Caco-2 (cell line): ENCODE data around the gene MAX. TPM values are rescaled to one million over a fixed set of nuclear protein-coding genes. Genes with fewer than 3 reads are reported as not detected.
A peak's percentile ranks its signal among the peaks of the same experiment; 100 is the strongest.

Source experiments
- BruUV-seq: library from RNA; stranded (reverse); fragments of 400-500 nt; replicated peaks from 2 replicates; lab custom pipeline; 2021; lab: Mats Ljungman, UMichigan
- CTCF ChIA-PET: fragments of 300-600 bp; sonication (Branson Sonifier 250); formaldehyde crosslinking; loops from one replicate; lab custom pipeline; 2022; ENCODE audit warnings: antibody characterized with exemption; lab: Charles Lee
- POLR2A ChIA-PET: fragments of 300-600 bp; sonication (Branson Sonifier 250); formaldehyde crosslinking; loops from one replicate; lab custom pipeline; 2022; ENCODE audit warnings: antibody characterized with exemption; lab: Charles Lee
- DNase-seq, 2 experiments: peaks; one replicate each; pipeline versions ENCODE4 v3.0.0 to v3.0.0-alpha.2; 2020 to 2022
- H3K27me3 ChIP-seq: replicated peaks from 2 replicates; pipeline ENCODE4 v1.6.0; 2011; ENCODE audit warnings: low read length; ENCODE audit not compliant: control insufficient read depth, insufficient read depth
- H3K36me3 ChIP-seq: 2 replicates; pipeline ENCODE4 v1.5.1; 2011; ENCODE audit warnings: low read length; ENCODE audit not compliant: control insufficient read depth, insufficient read depth
- H3K4me1 ChIP-seq: fragments of 250-450 bp; sonication (Bioruptor Pico); 2 replicates; pipeline ENCODE4 v1.5.1; 2020; ENCODE audit warnings: mild to moderate bottlenecking
- H3K4me3 ChIP-seq: 2 replicates; pipeline ENCODE4 v1.5.1; 2011; ENCODE audit warnings: low read depth, mild to moderate bottlenecking, control low read depth, low read length
- H3K9me3 ChIP-seq: fragments of 250-450 bp; sonication (Bioruptor Pico); 2 replicates; pipeline ENCODE4 v1.5.1; 2020; ENCODE audit warnings: mild to moderate bottlenecking, moderate library complexity
- H3K27ac Mint-ChIP-seq: one replicate; pipeline ENCODE4 v1.8.0; 2022; ENCODE audit warnings: mixed read lengths; ENCODE audit not compliant: unreplicated experiment
- H3K27me3 Mint-ChIP-seq: one replicate; pipeline ENCODE4 v1.8.0; 2022; ENCODE audit warnings: mixed read lengths; ENCODE audit not compliant: insufficient read depth, unreplicated experiment
- H3K36me3 Mint-ChIP-seq: one replicate; pipeline ENCODE4 v1.8.0; 2022; ENCODE audit warnings: mild to moderate bottlenecking, mixed read lengths; ENCODE audit not compliant: insufficient read depth, unreplicated experiment
- H3K4me1 Mint-ChIP-seq: one replicate; pipeline ENCODE4 v1.8.0; 2022; ENCODE audit warnings: low read depth, mixed read lengths; ENCODE audit not compliant: unreplicated experiment
- H3K4me3 Mint-ChIP-seq: one replicate; pipeline ENCODE4 v1.8.0; 2022; ENCODE audit warnings: mild to moderate bottlenecking, moderate library complexity, mixed read lengths; ENCODE audit not compliant: unreplicated experiment
- H3K9me3 Mint-ChIP-seq: one replicate; pipeline ENCODE4 v1.8.0; 2022; ENCODE audit warnings: mixed read lengths; ENCODE audit not compliant: unreplicated experiment
- CTCF ChIP-seq, 2 experiments: fragments of 200-600 bp in 1 of 2; IDR thresholded peaks; 1 replicate in 1 of 2; 2 replicates in 1 of 2; pipeline versions ENCODE4 v1.5.1 to v1.8.0; 2011 to 2022; ENCODE audit warnings: antibody characterized with exemption in 1 of 2, control low read depth in 1 of 2, inconsistent platforms in 1 of 2, low read depth in 1 of 2, low read length in 1 of 2, mild to moderate bottlenecking in 1 of 2, moderate library complexity in 1 of 2; ENCODE audit not compliant: insufficient read depth in 1 of 2, severe bottlenecking in 1 of 2, unreplicated experiment in 1 of 2
- intact Hi-C: fragments of 100-400 bp; cut with micrococcal nuclease; formaldehyde crosslinking; loops from one replicate; pipeline ENCODE4 v1.10.0; 2022; ENCODE audit not compliant: unreplicated experiment
- total RNA-seq: library from RNA; stranded (reverse); gene quantifications from 2 replicates; pipeline ENCODE4 v1.2.3, GENCODE V29; 2022

MAX gene
- total RNA-seq, 1 experiment from 2014 or later: 53.5 TPM

- CTCF ChIA-PET: interaction anchor here (0.7 to 2.1 kb wide), 8 partner anchors 15 to 553 kb away, joined by 3 to 9 read pairs (median 4); no protein-coding TSS in a partner anchor
- Histone ChIP-seq H3K36me3 (no peaks in the 10 kb centered on the region; the same call in 1 of the 2 replicates), H3K27me3 (no peaks in the 10 kb centered on the region), H3K4me3 (peak overlapping the region; percentile 79), H3K9me3 (no peaks in the 10 kb centered on the region), H3K4me1 (no peaks in the 10 kb centered on the region)
- intact Hi-C loops: loop anchor here (2.0 kb wide), 3 partner anchors 16 to 116 kb away; partner anchors contain the start of gene FNTB
- POLR2A ChIA-PET: interaction anchor here (0.7 to 1.9 kb wide), 5 partner anchors 90 to 232 kb away, joined by 3 to 15 read pairs (median 5); partner anchors contain the start of gene FNTB
- TSS peak; percentile 94 for BruUV-seq
- peak; percentile 56 for DNase-seq
- H3K27ac Mint-ChIP-seq: peak overlapping the region; percentile 82
- no peaks in the 10 kb centered on the region for H3K27me3 Mint-ChIP-seq
- H3K4me1 Mint-ChIP-seq: peaks cover 12% of the 10 kb centered on the region
- peak in 1 of 2 experiments; percentile 29 for TF ChIP-seq CTCF (IDR thresholded peaks at IDR 0.05; ENCODE audit: insufficient read depth in 1 of 2, low read depth in 1 of 2, low read length in 1 of 2, severe bottlenecking in 1 of 2, unreplicated experiment in 1 of 2)
- H3K9me3 Mint-ChIP-seq: no peaks in the 10 kb centered on the region
- H3K36me3 Mint-ChIP-seq: peaks cover 18% of the 10 kb centered on the region
- peak overlapping the region; percentile 81 for H3K4me3 Mint-ChIP-seq
Measured at GRCh38 chr14:65103150-65103760, 938 bp upstream of the MAX start.

- H3K4me1 Mint-ChIP-seq: peaks cover 12% of the 10 kb centered on the region
- peak in 1 of 2 experiments; percentile 40 for DNase-seq
- H3K27ac Mint-ChIP-seq: peak overlapping the region; percentile 82
- intact Hi-C loops: loop anchor here (2.0 kb wide), 3 partner anchors 17 to 115 kb away; partner anchors contain the start of gene FNTB
- Histone ChIP-seq H3K36me3 (peaks cover 1% of the 10 kb centered on the region; the same call in 1 of the 2 replicates), H3K4me1 (no peaks in the 10 kb centered on the region), H3K9me3 (no peaks in the 10 kb centered on the region), H3K27me3 (no peaks in the 10 kb centered on the region), H3K4me3 (peak overlapping the region; percentile 73)
- no peaks in the 10 kb centered on the region for H3K9me3 Mint-ChIP-seq
- POLR2A ChIA-PET: interaction anchor here (0.7 to 1.9 kb wide), 3 partner anchors 115 to 471 kb away, joined by 3 to 15 read pairs (median 3); partner anchors contain the start of gene FNTB
- no peak for TF ChIP-seq CTCF (IDR thresholded peaks at IDR 0.05; ENCODE audit: insufficient read depth in 1 of 2, low read depth in 1 of 2, low read length in 1 of 2, severe bottlenecking in 1 of 2, unreplicated experiment in 1 of 2)
- CTCF ChIA-PET: interaction anchor here (0.6 to 2.1 kb wide), 7 partner anchors 16 to 1927 kb away, joined by 3 to 8 read pairs (median 5); no protein-coding TSS in a partner anchor
- no TSS peak for BruUV-seq
- peaks cover 26% of the 10 kb centered on the region for H3K36me3 Mint-ChIP-seq
- peak overlapping the region; percentile 81 for H3K4me3 Mint-ChIP-seq
- no peaks in the 10 kb centered on the region for H3K27me3 Mint-ChIP-seq
Measured at GRCh38 chr14:65101631-65102440, 481 bp downstream of the MAX start.

- POLR2A ChIA-PET: no interaction called here
- peak overlapping the region; percentile 73 for H3K27ac Mint-ChIP-seq
Measured at GRCh38 chr14:65100922-65101541, 1.3 kb downstream of the MAX start.

More at GRCh38 chr14:65100922-65101541, 1.3 kb downstream of the MAX start:
- intact Hi-C loops: no loop called here
- Histone ChIP-seq H3K9me3 (no peaks in the 10 kb centered on the region), H3K27me3 (no peaks in the 10 kb centered on the region), H3K4me1 (no peaks in the 10 kb centered on the region), H3K36me3 (peaks cover 1% of the 10 kb centered on the region; the same call in 1 of the 2 replicates), H3K4me3 (peak overlapping the region; percentile 73)
- H3K4me1 Mint-ChIP-seq: peaks cover 12% of the 10 kb centered on the region
- peaks cover 26% of the 10 kb centered on the region for H3K36me3 Mint-ChIP-seq
- no peaks in the 10 kb centered on the region for H3K9me3 Mint-ChIP-seq
- no peak for TF ChIP-seq CTCF (IDR thresholded peaks at IDR 0.05; ENCODE audit: insufficient read depth in 1 of 2, low read depth in 1 of 2, low read length in 1 of 2, severe bottlenecking in 1 of 2, unreplicated experiment in 1 of 2)
- BruUV-seq: TSS peak; percentile 51
- peak overlapping the region; percentile 81 for H3K4me3 Mint-ChIP-seq
- CTCF ChIA-PET: no interaction called here
- no peaks in the 10 kb centered on the region for H3K27me3 Mint-ChIP-seq
- no peak for DNase-seq
